ENCODE results near the gene RALGPS1. TPM values are rescaled to one million over a fixed set of nuclear protein-coding genes. Genes with fewer than 3 reads are reported as not detected.

Gene RALGPS1
- total RNA-seq, 1 experiment from 2014 or later = 0.57 TPM

DNA sequence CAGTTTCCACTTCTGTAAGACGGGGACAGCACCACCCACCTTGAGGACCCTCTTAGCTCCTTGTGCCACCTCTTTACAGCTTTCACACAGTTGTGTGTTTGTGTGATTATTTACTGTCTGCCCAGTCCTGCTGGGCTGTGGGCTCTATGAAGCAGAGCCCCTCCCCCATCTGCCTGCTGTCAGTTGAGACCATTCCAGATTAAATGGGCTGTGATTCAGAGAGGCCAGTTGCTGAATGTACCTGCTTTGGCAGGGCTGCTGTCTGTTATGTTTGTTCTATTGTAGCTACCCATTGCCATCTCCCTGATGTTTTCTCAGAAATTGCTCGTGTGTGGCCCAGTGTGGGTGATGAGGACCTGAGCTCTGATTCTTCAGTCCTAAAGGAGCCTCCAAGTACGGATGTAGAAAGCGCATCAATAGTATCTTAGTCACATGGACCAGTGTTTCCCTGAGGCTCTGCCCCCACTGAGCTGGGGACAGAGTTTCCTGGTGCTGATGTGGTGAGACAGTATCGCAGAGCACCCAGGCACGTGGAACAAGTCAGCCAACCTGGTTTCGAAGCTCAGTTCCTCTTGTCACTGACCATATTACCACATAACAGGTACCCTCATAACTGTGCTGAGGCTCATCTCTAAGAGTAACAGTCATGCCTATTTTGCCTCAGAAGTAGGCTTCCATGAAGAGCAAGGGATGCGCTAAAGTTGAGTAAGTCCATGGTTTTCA lies 204.2 kb downstream of the RALGPS1 start:
- DNase-seq (ENCODE audit: low read depth) = no peak

- DNase-seq (ENCODE audit: low read depth) = no peak
These were observed 204.7 kb downstream of the RALGPS1 start for GRCh38 chr9:127119320-127119709.

DNA sequence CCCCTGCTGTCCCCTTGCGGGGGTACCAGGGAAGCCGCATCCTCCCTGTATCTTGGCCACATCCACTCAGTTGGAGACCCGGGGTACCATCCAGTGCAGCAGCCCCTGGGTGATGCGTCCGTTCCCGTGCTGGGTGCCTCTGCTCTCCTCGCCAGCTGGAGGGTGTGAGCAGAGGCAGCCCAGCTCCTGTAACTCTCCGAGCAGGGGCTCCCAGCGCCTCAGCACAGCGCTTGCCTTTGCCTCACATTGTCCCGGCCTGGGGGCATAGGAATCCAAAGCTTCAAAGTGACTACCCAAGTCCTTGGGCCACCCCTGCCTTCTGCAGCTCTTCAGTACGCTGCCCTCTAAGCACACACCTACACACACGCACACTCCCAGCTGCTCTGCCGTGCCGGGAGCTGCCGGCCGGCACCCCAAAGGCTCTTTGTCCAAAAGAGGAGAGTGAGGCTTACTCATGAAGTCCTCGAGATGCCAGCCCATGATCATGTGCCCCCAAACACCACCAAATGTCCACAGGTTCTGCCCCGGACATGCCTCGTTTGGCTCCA lies 207.1 kb downstream of the RALGPS1 start:
- DNase-seq (ENCODE audit: low read depth) = peak; percentile 39

DNA sequence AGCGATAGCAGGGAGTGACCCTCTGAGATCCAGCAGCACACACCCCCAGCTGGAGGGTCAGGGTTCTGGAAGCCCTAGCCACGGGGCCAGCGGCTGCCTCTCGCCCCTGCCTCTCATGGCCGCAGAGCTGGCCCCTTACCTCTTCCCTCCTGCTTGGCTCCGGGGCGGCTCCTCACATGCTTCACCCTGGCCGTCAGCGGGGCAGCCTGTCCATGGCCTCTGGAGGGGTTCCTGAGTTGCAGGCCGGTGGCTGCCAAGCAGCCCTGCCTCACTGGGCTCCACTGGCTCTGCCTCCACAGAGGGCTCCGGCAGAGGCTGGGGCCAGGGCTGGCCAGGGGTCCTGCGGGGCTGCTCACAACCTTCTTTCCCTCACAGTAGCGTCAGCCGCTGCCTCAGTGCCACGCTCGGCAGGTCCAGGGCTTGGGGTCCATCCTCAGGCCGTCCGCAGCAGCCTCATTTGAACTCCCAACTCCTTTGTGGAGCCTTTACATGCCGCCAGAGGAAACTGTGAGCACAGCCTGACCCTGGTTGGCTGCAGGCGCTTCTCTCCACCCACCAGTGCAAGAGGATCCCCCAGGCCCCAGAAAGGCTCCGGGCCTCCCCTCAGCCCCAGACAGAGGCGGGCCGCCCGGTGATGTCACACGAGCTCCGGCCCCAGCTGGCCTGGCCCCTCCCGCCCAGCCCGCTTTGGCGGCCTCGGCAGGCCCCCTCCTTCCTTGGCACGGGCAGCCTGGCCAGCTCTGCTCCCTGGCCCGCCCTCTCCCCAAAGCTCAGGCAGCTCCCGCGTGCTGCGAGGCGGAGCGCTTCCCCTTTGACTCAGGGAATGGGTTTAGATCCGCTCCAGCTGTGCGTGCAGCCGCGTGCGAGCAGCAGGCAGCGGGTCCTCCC lies 207.8 kb downstream of the RALGPS1 start, which contains the start of gene ANGPTL2:
Gene ANGPTL2, minus strand, starts transcription at position 460 of the 888 bp plus-strand sequence. CDS start 13,904 bp downstream, outside the sequence.
- DNase-seq (ENCODE audit: low read depth) = peak; percentile 96

DNA sequence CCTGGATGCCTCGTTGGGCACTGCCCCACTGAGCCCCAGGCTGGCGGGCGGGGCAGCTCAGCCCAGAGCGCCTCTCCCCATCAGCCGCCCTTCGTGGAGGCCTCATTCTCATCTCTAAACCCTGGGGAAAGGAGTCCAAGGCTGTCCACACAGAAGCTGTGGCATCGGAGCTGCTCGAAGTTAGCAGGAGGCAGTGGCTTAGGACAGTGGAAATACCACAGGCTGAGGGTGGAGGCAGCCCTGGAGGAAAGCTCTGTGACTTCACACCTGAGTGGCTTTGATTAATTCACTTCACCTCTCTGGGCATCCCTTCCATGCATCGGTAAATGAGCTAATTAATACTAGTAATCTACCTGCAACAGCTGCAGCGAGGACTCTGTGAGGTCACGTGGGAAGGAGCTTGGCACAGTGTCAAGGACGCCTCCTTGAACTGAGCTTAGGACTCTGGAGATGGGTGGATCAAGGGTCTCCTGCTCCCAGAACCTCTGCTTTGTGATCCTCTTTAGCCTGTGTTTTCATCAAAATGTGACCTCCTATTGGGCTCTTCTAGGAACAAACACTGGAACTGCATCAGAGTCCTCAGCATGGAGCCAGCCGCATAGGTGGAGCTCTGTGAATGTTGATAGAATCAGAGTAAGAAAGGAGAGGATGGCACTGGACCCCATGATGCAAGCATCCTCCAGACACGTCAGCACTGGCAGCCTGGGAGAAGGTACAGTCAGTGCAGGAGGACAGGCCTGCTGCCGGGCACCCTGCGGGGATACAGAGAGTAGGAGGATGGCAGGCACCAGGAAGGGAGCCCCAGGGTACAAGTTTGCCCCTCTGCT lies 208.7 kb downstream of the RALGPS1 start:
- DNase-seq (ENCODE audit: low read depth) = no peak

GRCh38 chr9:127124111-127124531 lies 209.5 kb downstream of the RALGPS1 start:
- DNase-seq (ENCODE audit: low read depth) = no peak

GRCh38 chr9:127124792-127125191 lies 210.2 kb downstream of the RALGPS1 start:
- DNase-seq (ENCODE audit: low read depth) = no peak

DNA sequence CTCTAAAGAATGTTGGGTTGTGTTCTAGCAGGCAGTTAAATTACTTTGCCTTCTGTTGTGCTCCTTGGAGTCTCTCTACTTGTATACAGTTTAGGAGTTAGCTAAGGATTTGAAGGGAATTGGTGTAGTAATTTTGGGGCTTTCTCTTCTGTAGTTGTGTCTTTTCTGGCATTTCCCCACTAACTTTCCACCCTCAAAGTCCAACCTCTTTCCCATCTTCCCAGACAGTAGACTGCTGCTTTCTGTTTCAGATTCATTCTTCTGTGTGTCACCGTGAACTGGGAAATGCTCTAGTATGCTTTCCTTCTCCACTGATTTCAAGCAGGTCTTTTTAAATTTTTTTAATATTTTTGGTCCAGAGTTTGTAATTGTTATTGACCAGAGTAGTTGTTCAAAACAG lies 212.4 kb downstream of the RALGPS1 start:
- no peak for DNase-seq (ENCODE audit: low read depth)

- peak; percentile 97 for DNase-seq (ENCODE audit: low read depth)
These were observed 213.9 kb downstream of the RALGPS1 start for GRCh38 chr9:127128341-127129072.

DNA sequence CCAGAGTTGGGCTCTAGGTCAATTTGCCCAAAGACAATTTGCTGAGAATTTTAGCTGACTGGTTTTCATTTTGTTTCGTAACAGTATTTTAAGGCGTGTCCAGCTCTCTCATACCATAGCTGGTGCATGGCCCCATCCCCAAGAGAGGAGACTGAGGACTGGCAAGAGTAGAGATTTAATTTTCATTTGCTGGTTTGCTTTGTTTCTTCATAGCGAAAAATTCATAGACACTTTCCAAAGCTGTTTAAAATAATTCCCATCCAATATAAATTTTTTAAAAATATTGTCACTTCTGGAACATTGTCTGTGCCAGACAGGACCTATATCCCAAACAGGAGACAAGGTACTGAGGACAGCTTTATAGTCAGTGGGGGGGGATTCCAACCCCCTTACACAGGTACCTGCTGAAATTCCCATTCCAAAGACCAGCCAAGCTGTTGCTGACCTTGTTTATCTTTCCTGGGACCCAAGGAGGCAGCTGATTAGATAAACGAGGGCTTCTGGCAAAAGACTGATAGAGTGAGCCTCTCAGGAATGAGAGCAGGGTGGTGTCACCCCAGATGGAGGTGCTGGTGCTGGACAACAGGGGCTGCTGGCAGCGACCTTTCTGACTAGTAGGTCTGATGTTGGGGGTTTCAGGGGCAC lies 214.6 kb downstream of the RALGPS1 start:
- no peak for DNase-seq (ENCODE audit: low read depth)

DNA sequence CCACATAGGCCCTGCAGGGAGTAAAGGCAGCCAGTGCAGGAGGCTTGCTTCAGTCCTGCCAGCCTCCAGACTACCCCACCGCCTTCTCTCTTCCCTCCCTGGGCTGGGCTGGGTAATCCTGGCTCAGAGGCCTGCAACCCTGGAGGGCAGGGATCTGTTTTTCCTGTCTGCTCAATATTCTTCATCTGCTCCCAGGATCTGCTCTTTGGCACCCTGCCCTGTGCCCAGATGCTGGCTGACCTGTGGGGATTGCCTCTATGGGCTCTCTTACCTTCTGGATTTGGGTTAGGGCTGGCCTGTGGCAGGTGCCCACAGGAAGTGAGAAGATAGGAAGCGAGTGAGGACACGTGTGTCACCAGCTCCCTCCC lies 215.1 kb downstream of the RALGPS1 start:
- no peak for DNase-seq (ENCODE audit: low read depth)

DNA sequence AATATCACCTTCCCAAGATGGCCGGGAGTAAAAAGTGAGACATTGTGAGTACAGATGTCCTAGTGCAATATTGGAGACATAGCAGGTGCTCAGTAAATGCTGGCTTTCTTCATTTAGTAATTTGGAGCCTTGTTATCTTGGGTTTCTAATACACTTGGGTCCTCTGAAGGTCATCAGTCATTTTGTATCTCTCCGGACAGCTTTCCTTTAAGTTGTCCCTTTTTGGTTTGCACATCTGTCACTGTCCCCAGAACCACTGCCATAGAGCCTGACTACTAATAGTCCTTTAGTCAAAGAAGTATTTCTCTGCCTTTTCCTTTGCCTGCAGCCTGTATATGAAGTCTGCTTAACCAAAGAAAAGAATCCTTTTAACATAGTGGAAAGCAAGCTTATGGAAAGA lies 215.7 kb downstream of the RALGPS1 start:
- DNase-seq (ENCODE audit: low read depth) = no peak

DNA sequence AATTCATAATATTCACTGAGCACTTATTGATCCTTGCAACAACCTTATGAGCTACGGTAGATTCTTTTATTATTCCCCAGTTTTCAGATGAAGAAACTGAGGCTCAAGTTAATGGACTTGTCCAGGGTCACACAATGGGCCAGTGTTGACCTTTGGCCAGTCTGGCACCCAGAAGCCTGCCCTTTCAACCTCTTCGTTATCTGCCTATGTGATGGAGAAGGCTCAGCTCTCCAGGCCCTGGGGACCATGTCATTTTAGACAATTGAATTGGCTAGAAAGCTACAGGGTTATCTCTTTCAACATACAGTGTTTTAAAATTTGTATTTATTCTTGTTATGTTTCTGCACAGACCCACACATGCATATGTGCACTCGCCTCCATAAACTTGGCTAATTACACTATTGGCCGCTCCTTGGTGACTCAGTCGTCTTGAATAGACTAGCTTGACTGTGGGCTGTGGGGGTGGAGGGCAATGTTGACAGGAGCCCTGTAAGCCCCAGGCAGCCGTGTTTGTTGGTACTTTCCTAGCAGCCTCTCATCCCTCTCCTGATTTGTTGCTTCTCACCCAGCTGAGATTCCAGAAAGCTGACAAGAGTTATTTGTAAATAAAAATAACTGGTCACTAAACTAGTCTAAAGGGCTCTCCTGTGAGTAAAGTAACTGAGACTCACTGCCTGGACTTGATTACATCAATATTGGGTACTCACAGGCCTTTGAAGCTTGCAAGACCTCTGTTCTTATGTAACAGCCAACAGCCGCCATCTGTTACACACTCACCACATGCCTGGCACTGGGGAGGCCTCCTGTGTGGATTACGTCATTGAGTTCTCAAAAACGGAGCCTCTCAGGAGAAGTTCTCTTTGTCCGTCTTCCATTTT lies 216.3 kb downstream of the RALGPS1 start:
- peak; percentile 98 for DNase-seq (ENCODE audit: low read depth)

GRCh38 chr9:127131871-127132270 lies 217.3 kb downstream of the RALGPS1 start:
- peak; percentile 84 for DNase-seq (ENCODE audit: low read depth)

GRCh38 chr9:127132375-127132774 lies 217.8 kb downstream of the RALGPS1 start:
- no peak for DNase-seq (ENCODE audit: low read depth)

DNA sequence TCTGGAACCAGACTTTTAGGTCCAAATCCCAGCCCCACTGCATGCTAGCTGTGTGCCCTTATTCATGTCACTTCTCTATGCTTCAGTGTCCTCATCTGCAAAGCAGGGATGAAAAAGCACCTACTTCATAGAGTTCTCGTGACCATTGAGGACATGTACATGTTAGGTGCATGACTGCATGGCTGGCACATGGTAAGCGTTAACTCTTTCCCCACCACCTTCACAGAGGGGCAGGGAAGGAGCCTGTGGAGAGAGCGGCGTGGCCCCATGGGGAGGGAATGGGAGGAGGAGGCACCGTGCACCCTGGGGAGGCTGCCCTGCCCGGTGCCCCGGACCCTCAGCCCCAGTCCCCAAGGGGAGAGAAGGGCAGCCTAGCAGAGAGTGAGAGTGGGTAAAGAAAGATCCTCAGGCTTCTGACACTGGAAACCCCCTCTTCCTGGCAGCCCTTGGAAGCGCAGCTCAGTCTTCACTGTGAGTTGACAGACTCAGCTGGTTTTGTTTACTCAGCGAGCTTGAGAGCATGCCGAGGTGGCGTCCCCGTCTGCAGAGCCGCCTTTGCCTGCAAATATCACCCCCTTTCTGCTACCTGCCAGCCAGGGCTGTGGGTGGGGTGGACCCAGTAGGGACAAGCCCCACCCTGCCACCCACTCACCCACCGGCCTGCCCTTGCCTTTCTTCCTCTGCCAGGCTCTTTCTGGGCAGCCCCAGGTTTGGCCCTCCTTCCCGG lies 218.5 kb downstream of the RALGPS1 start:
- DNase-seq (ENCODE audit: low read depth) = peak; percentile 44

DNA sequence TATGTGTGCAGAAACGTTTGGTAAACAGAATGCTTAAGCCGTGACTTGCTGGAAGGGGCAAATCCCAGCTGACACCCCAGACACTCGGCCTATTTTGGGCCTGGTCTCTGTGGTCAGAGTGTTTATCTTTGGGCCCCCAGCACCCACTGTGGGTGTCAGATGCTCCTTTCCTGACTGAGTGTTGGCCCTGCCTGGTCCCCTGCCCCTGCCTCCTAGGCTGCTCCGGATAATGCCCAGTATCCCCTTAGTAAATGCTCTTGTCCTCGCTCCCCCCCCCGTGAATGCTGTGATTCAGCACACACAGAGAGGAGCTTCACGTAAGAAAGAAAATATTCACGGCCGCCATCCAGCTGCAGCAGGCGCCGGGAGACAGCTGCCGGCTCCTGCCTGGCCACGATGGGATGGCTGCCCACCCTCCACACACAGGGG lies 219.2 kb downstream of the RALGPS1 start:
- DNase-seq (ENCODE audit: low read depth) = peak; percentile 86

- DNase-seq (ENCODE audit: low read depth) = no peak
These were observed 220.6 kb downstream of the RALGPS1 start for GRCh38 chr9:127135056-127135745.
